ENCODE data around the gene SPC24. TPM values are rescaled to one million over a fixed set of nuclear protein-coding genes. Genes with fewer than 3 reads are reported as not detected.
"Not testable (repeated sequence)": the region's sequence is repeated elsewhere in the genome, so short reads cannot be mapped to it uniquely, and the experiment has no call there.

Gene SPC24
- total RNA-seq, 1 donor from 2014 or later: 1.1 TPM

DNA sequence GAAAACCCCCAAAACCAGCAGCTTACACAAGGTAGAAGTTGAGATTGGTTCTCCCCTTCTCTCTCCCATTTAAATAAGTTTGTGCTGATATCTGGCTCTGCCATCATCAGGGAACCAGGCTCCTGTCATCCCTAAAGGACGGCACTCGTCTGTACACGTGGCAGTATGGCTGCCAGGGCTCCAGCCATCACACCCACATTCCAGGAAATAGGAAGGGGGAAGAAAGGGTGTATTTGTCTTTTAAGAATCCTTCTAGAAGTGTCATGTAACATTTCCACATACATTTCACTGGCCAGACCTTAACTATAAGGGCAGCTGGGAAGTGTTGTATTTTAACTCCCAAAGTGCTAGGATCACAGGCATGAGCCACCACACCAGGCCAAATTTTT lies 10.1 kb downstream of the SPC24 start:
- Histone ChIP-seq H3K27ac (peak overlapping the region in 1 of 2 donors; percentile 97), H3K4me3 (no peak overlapping the region), H3K4me1 (peaks cover 17 to 32% of the 10 kb centered on the region in 2 donors), H3K36me3 (no peaks in the 10 kb centered on the region), H3K27me3 (no peaks in the 10 kb centered on the region), H3K9me3 (no peaks in the 10 kb centered on the region)
- intact Hi-C loops (cut with DNase I): no loop called here
- TF ChIP-seq, protein P1, sequence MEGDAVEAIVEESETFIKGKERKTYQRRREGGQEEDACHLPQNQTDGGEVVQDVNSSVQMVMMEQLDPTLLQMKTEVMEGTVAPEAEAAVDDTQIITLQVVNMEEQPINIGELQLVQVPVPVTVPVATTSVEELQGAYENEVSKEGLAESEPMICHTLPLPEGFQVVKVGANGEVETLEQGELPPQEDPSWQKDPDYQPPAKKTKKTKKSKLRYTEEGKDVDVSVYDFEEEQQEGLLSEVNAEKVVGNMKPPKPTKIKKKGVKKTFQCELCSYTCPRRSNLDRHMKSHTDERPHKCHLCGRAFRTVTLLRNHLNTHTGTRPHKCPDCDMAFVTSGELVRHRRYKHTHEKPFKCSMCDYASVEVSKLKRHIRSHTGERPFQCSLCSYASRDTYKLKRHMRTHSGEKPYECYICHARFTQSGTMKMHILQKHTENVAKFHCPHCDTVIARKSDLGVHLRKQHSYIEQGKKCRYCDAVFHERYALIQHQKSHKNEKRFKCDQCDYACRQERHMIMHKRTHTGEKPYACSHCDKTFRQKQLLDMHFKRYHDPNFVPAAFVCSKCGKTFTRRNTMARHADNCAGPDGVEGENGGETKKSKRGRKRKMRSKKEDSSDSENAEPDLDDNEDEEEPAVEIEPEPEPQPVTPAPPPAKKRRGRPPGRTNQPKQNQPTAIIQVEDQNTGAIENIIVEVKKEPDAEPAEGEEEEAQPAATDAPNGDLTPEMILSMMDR (IDR thresholded peaks at IDR 0.05): no peak
- DNase-seq (ENCODE audit: low spot score in 2 of 2): no peak

DNA sequence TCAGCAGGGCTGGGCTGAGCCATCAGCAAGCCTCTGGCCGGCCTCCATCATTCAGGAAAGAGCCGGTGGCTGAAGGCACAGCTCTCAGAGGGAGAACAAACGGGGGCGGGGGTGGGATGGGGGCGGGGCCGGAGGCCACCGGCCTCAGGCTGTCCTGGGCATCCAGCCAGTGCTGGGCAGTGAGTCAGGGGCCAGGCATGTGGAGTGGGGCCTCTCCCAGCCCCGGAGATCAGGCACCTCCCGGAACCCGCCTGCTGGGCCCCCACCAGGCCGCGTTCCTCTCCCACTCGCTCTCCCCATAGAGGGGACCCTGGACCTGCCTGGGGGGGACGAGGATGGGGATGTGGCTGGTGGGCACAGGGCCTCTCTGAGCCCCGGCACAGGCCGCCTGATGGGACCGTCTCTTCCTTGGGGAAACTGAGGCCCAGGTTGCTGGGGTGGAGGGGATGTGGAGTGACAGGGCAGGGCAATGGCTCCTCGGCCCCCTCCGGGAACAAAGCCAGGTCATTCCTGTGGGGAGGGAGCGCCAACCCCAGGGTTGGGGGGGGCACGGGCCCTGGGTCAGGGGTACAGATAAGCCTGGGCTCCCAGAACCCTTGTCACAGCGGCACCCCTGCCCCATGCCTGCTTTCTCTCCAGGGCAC lies 12.9 kb downstream of the SPC24 start:
- H3K4me3 ChIP-seq: peak overlapping the region; percentile 18 to 45
- no peaks in the 10 kb centered on the region for H3K27me3 ChIP-seq
- no peaks in the 10 kb centered on the region for H3K36me3 ChIP-seq
- intact Hi-C loops (cut with DNase I): loop anchor here (2.0 to 5.0 kb wide), 3 partner anchors 22 to 825 kb away; partner anchors contain the start of genes KANK2 and ZNF763
- H3K27ac ChIP-seq: peak overlapping the region; percentile 97
- H3K9me3 ChIP-seq: no peaks in the 10 kb centered on the region
- TF ChIP-seq, protein P1 (IDR thresholded peaks at IDR 0.05): no peak
- peak; percentile 83 to 96 for DNase-seq (ENCODE audit: low spot score in 2 of 2)
- H3K4me1 ChIP-seq: peaks cover 40 to 53% of the 10 kb centered on the region in 2 donors

DNA sequence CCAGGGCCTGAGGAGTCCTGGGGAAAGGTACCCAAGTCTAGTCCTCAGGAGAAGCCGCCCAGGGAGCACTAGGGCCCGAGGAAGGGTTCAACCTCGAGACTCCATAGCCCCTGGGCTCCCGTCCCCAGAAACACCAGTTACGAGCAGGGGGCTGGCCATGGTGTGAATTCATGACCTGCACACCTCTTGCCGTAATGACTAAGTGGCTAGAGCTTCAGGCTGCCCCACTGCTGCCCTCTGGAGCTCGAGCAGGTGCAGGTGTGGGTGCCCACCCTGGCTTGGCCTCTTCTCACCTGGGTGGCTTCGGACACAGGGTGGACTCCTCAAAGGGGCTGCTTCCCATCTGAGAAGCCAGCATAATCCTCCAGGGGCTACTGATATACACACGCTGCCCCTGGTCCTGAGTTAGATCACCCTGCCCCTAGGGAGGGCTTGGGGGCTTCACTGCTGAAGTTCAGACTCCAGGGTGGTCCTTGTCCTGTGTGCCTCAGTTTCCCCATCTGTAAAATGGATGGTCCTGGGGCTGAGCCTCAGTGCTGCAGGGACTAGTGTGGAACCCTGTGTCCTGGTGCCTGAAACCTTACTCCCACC lies 13.6 kb downstream of the SPC24 start:
- intact Hi-C loops (cut with DNase I): loop anchor here (2.0 to 5.0 kb wide), 3 partner anchors 23 to 825 kb away; partner anchors contain the start of genes KANK2 and ZNF763

GRCh38 chr19:11140896-11141295 lies 14.7 kb downstream of the SPC24 start:
- Histone ChIP-seq H3K9me3 (no peaks in the 10 kb centered on the region), H3K4me1 (peaks cover 40 to 55% of the 10 kb centered on the region in 2 donors), H3K36me3 (no peaks in the 10 kb centered on the region), H3K4me3 (no peak overlapping the region), H3K27me3 (no peaks in the 10 kb centered on the region), H3K27ac (peak overlapping the region; percentile 97)
- DNase-seq (ENCODE audit: low spot score in 2 of 2): no peak
- intact Hi-C loops (cut with DNase I): loop anchor here (5.0 kb wide), 1 partner anchor 826 kb away; the partner anchor contains the start of gene ZNF763
- TF ChIP-seq, protein P1 (IDR thresholded peaks at IDR 0.05): no peak

More for the DNA sequence above, 13.6 kb downstream of the SPC24 start:
- Histone ChIP-seq H3K4me3 (no peak overlapping the region), H3K36me3 (no peaks in the 10 kb centered on the region), H3K27me3 (no peaks in the 10 kb centered on the region), H3K27ac (peak overlapping the region; percentile 97), H3K9me3 (no peaks in the 10 kb centered on the region), H3K4me1 (peaks cover 40 to 55% of the 10 kb centered on the region in 2 donors)
- TF ChIP-seq, protein P1 (IDR thresholded peaks at IDR 0.05): peak in 1 of 3 experiments; percentile 8
- no peak for DNase-seq (ENCODE audit: low spot score in 2 of 2)

DNA sequence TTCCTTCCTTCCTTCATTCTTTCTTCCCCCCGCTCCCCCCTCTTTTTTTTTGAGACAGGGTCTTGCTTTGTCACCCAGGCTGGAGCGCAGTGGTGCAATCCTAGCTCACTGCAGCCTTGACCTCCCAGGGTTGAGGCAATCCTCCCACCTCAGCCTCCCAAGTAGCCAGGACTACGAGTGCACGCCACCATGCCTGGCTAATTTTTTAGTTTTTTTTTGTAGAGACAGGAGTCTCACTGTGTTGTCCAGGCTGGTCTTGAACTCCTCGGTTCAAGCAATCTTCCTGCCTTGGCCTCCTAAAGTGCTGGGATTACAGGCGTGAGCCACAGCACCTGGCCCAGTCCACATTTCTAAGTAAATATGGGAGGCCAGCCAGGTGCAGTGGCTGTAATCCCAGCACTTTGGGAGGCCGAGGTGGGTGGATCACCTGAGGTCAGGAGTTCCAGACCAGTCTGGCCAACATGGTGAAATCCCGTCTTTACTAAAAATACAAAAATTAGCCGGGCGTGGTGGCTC lies 15.5 kb downstream of the SPC24 start:
- H3K27me3 ChIP-seq; H3K9me3 ChIP-seq; H3K4me3 ChIP-seq; DNase-seq (ENCODE audit: low spot score in 2 of 2); H3K36me3 ChIP-seq: not testable (repeated sequence)
- intact Hi-C loops (cut with DNase I): loop anchor here (5.0 kb wide), 1 partner anchor 827 kb away; the partner anchor contains the start of gene ZNF763
- H3K27ac ChIP-seq: peak overlapping the region; percentile 97
- peaks cover 40 to 55% of the 10 kb centered on the region in 2 donors for H3K4me1 ChIP-seq
